D721Med (cell line): Measurements from ENCODE around the gene OR2AG1.
"Not testable (repeated sequence)": the region's sequence is repeated elsewhere in the genome, so short reads cannot be mapped to it uniquely, and the experiment has no call there.

Source experiments
- DNase-seq: peaks from one replicate; pipeline ENCODE4 v3.0.0; 2011; ENCODE audit warnings: low spot score; ENCODE audit not compliant: insufficient read length
- FAIRE-seq: peaks from 2 replicates; lab custom pipeline; 2011; peaks lifted over from hg19 to GRCh38; lab: Jason Lieb, UNC
- TF ChIP-seq, protein P1 (sequence below): IDR thresholded peaks from 2 replicates; pipeline ENCODE4 v1.5.1; 2012; ENCODE audit warnings: mild to moderate bottlenecking, control low read depth; ENCODE audit not compliant: insufficient read depth; ENCODE audit errors: missing control alignments

OR2AG1 gene

DNA sequence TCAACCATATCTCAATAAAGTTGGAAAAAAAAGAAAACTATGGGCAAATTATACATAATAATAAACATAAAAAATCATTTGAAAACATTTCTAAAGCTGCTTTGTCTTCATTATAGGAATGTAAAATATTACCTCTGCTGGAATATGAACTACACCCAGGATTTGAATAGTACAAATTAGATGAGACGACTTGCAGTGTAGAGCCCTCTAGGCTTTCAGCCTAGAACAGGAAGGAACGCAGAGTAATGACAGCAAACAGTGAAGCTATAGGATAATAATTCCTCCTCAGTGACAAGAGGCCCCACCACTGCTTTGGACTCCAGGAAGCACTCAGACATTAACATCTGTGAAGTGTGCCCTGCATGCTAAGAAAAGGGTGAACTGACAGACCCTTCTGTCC lies 7.7 kb downstream of the OR2AG1 start:
- FAIRE-seq: no peak
- no peak for DNase-seq
- TF ChIP-seq, protein P1, sequence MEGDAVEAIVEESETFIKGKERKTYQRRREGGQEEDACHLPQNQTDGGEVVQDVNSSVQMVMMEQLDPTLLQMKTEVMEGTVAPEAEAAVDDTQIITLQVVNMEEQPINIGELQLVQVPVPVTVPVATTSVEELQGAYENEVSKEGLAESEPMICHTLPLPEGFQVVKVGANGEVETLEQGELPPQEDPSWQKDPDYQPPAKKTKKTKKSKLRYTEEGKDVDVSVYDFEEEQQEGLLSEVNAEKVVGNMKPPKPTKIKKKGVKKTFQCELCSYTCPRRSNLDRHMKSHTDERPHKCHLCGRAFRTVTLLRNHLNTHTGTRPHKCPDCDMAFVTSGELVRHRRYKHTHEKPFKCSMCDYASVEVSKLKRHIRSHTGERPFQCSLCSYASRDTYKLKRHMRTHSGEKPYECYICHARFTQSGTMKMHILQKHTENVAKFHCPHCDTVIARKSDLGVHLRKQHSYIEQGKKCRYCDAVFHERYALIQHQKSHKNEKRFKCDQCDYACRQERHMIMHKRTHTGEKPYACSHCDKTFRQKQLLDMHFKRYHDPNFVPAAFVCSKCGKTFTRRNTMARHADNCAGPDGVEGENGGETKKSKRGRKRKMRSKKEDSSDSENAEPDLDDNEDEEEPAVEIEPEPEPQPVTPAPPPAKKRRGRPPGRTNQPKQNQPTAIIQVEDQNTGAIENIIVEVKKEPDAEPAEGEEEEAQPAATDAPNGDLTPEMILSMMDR: no peak

DNA sequence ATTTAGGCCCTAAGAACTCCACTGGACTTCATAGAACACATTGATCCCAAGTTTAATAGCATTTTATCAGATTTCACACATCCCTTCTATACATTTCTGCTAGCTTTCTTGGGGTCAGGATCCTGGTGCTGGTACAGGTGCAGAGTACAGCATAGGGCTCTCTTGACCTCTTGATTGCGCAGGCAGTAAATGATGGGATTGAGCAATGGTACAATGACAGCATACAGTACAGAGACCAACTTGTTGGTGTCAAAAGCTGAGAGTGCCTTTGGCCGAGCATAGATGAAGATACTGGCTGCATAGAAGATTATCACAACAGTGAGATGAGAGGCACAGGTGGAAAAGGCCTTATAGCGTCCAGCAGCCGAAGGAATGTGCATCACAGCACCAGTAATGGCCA lies 11.8 kb downstream of the OR2AG1 start:
- DNase-seq (no peak), FAIRE-seq (no peak)
- TF ChIP-seq, protein P1: no peak

DNA sequence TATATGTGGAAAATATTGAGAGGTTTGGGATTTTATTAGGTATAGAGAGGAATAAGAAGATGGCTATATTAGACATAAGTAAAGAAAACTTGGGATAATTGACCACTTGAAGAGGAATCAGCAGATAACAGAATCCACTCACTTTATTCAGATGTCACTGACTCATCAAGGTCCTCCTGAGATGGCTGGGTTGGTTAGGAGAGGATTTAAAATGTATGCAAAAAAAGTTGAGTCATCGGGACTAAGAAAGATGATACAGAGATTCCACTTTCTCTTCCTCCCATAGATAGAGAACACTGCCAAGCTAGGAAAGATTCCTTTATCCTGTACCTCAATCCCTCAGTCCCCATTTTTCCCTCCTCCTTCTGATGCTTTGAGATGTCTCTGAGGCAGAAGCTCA lies 16.6 kb downstream of the OR2AG1 start, which contains the start of gene OR6A2:
TSS of gene OR6A2 (minus strand) at position 288 of the 400 bp plus-strand sequence. CDS start 3,981 bp downstream, outside the sequence.
- FAIRE-seq (no peak), DNase-seq (no peak)
- TF ChIP-seq, protein P1: no peak

DNA sequence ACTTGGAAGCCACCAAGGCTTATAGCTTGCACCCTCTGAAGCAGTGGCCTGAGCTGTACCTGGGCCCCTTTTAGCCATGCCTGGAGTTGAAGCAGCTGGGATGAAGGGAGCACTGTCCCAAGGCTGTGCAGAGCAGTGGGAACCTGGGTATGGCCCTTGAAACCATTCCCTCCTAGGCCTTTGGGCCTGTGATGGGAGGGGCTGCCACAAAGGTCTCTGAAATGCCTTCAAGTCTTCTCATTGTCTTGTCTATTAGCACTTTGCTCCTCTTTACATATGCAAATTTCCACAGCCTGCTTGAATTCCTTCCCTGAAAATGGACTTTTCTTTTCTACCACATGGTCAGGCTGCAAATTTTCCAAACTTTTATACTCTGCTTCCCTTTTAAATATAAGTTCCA lies 18.3 kb downstream of the OR2AG1 start:
- FAIRE-seq, DNase-seq: not testable (repeated sequence)

DNA sequence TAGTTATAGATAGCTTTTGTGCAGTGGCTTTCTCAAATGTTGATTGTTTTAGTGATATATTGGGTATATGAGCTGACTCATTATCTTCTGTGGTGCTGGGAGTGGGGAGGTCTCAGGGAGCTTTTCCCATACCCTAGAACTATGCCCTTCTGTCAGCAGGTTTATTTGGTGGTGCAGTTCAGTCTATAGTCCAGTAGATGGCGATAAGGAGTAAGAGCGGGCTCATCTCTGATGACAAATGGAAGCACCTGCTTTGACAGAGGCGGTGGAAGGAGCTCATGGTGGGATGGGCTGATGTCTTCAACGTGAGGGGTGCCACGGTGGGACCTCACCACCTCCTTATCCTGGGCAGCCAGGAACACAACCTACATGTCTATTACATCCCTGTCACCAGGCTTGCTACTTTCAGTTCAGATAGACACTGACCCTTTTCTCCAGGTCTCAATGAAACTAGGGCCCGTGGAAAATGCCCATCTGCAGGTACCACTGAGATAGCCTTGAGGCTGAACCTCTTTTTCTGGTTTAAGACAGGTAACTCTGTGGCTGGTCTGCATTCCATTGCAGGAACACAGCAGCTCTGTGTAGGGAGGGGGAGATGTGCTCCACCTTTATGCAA lies 29.7 kb downstream of the OR2AG1 start:
- FAIRE-seq (no peak), DNase-seq (no peak)
- TF ChIP-seq, protein P1: peak; percentile 78

DNA sequence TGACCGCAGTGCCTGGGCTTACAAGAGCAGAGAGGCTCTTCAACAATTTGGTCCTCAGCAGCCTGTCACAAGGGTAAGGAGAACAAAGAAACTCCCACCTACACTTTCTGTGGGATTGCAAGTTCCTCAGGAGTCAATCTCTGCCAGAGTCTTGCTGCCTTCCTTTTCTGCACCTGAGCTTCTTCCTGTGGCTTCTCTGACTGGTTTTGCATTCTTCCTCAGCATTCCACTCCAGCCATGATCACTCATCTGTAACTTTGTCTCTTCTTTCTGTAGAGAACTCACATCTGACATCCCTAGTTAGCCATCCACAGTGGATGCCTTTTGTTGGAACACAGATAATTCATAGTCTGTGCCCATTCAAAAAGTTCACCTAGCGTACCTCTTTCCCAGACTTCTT lies 30.8 kb downstream of the OR2AG1 start:
- DNase-seq (no peak), FAIRE-seq (no peak)
- TF ChIP-seq, protein P1: no peak

DNA sequence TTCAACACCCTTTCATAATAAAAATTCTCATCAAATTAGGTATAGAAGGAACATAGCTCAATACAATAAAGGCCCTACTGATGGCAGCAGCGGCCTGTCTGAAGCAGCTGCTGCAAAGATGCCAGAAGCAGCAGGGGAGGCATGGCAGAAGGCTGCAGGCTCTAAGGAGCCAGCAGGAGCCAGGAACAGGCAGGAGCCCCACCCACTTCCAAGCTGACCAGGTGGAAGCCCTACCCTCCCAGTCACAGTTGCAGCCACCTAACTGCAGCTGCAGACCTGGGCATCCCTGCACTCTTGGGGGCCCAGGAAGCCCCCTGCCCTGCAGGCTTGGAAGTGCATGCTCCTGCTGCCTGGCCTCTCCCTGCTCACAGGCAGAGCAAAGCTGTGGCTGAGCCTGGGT lies 34.9 kb downstream of the OR2AG1 start:
- DNase-seq (no peak), FAIRE-seq (no peak)
- TF ChIP-seq, protein P1: no peak
